GM18498 (cell line): Measurements from ENCODE around the gene ITGAD.

Experiments used
- ATAC-seq: cut with Tn5 transposase; IDR thresholded peaks from one replicate; pipeline ENCODE4 v1.9.1; 2021; ENCODE audit warnings: mild to moderate bottlenecking, moderate library complexity; ENCODE audit not compliant: unreplicated experiment

The ITGAD gene

DNA sequence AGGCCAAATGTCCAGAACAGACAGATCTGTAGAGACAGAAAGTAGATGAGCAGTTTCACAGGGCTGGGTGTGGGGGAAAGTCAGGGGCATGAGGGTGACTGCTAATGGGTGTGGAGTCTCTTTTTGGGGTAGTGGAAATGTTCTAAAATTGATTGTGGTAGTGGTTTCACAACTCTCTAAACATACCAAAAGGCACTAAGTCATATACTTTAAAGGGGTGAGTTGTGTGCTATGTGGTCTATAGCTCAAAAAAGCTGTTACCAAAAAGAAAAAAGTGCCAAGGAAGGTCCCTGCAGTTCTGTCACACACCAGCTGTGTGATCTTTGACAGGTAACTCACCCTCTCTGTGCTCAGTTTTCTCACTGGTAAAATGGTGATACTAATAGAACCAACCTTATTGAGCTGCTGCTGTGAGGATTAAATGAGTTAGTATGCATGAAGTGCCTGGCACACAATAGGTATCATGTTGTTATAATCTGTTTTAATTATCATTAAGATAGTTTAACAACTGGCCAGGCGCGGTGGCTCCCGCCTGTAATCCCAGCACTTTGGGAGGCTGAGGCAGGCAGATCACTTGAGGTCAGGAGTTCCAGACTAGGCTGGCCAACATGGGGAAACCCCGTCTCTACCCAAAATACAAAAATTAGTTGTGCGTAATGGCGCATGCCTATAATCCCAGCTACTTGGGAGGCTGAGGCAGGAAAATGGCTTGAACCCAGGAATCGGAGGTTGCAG is 27.8 kb upstream of the ITGAD start:
- peak; percentile 84 for ATAC-seq

DNA sequence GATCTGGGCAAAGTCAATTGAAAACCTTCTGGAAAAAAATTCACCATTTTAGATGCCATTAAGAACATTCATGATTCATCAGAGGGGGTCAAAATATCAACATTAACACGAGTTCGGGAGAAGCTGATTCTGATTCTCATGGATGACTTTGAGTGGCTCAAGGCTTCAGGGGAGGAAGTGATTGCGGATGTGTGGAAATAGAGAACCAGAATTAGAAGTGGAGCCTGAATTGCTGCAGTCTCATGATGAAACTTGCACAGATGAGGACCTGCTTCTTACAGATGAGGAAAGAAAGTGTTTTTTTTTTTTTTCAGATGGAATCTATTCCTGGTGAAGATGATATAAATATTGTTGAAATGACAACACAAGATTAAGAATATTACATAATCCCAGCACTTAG is 25.3 kb upstream of the ITGAD start:
- no peak for ATAC-seq

DNA sequence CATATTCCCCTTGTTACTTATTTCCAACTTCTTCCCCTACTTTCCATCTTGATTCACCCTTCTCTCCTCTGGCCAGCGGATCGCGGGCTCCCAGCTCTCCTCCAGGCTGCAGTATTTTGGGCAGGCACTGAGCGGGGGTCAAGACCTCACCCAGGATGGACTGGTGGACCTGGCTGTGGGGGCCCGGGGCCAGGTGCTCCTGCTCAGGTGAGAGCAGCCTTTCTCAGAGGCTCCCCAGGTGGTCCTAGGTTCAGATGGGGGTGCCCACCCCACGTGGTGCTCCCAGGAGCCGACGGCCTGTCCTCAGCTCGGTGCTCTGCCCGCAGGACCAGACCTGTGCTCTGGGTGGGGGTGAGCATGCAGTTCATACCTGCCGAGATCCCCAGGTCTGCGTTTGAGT is 22.1 kb upstream of the ITGAD start:
- ATAC-seq = no peak

DNA sequence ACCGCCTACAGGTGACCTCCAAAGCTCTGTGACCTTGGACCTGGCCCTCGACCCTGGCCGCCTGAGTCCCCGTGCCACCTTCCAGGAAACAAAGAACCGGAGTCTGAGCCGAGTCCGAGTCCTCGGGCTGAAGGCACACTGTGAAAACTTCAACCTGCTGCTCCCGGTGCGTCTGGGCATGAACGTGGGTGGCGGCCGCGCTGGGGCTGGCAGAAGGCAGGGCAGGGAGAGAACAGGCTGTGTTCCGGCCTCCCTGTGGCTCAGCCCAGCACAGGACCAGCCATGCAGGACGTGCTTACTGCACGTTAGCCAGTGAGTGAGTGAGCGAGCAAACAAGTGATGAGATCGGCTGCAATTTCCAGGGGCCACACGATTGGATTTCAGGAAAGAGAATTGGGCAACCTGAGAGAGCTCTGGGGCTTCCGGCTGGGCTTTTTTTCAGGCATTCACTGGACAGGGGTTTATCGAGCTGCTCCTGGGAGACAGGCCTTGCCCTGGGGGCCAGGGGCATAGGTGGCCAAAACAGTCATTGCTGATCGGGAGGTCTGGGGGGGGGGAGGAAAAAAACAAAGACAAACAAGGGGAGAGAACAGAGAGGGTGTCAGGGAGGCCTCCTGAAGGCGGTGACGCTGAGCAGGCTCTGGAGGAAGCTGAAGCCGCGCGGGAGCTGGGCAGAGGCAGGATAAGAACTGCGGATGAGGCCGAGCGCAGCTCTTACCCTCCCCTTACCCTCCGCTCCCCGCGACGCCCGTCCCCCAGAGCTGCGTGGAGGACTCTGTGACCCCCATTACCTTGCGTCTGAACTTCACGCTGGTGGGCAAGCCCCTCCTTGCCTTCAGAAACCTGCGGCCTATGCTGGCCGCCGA is 21.3 kb upstream of the ITGAD start:
- no peak for ATAC-seq

DNA sequence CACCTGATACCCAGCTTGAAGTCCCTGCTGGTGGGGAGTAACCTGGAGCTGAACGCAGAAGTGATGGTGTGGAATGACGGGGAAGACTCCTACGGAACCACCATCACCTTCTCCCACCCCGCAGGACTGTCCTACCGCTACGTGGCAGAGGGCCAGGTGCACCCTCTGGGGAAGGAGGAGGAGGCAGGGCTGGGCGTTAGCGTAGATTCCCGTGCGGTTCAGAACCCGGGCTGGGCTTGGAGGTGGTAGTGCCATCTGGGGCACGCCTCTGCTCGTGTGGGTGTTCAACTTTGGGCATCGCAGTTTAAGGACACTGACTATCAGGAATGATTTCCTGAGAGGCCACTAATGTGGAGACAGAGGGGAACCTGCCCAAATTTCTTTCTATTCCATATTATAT is 19.9 kb upstream of the ITGAD start:
- ATAC-seq = no peak

DNA sequence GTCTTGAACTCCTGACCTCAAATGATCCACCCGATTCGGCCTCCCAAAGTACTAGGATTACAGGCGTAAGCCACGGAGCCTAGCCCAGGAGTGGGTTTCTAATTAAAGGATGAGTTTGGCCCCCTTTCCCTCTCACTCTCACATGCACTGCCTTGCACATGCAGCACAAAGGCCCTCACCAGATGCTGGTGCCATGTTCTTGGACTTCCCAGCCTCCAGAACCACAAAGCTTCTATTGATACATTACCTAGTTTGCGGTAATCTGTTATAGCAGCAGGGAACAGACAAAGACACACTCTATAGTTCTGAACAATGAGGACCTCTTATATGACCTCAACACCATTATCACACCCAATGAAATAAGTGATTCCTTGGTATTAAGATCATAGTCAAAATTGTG is 17.9 kb upstream of the ITGAD start:
- no peak for ATAC-seq

DNA sequence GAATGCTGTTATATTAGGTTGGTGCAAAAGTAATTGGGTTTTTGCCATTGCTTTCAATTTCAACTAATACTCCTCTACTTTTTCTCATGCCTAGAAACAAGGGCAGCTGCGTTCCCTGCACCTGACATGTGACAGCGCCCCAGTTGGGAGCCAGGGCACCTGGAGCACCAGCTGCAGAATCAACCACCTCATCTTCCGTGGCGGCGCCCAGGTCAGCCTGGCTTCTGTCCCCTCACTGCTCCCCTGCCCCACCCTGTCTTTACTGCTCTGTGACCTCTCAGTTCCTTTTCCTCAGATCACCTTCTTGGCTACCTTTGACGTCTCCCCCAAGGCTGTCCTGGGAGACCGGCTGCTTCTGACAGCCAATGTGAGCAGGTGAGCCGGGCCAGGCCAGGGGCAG is 16.4 kb upstream of the ITGAD start:
- no peak for ATAC-seq

DNA sequence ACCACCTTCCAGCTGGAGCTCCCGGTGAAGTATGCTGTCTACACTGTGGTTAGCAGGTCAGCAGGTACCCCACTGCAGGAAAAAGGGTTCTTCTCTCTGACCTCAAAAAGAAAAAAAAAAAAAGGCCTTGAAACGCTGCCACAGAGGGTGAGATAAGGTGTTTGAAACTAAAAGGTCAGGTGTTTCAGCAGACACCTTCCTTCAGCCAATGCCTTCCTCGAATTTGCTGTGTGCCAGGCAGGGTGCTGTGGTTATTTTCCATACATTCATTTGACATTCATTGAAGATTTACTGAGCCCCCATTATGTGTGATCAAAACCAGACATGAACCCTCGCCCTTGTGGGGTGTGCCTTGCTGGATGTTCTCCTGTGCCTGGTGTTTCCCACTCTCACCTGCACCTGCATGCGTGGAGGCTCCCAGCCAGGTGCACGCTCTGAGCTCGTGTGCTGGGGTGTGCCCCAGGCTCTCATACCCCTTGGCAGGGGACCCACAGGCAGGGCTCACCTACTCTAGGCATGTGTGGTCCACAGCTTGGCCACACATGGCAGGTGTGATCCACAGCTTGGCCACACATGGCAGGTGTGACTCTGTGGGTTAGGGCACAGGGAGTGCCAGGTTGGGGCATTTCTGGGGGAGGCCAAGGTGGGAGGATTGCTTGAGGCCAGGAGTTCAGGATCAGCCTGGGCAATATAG is 15.8 kb upstream of the ITGAD start:
- ATAC-seq = no peak

DNA sequence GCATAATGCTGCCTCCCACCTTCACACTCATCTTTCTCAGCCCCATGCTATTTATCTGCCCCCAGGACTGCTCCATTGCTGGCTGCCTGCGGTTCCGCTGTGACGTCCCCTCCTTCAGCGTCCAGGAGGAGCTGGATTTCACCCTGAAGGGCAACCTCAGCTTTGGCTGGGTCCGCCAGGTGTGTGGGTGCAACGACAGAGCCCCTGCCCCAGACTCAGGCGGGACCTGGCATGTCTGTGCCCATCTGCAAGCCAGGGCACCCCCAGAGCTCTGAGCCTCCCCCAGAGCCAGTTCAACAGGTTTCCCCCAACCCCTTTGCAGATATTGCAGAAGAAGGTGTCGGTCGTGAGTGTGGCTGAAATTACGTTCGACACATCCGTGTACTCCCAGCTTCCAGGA is 12.9 kb upstream of the ITGAD start:
- no peak for ATAC-seq

DNA sequence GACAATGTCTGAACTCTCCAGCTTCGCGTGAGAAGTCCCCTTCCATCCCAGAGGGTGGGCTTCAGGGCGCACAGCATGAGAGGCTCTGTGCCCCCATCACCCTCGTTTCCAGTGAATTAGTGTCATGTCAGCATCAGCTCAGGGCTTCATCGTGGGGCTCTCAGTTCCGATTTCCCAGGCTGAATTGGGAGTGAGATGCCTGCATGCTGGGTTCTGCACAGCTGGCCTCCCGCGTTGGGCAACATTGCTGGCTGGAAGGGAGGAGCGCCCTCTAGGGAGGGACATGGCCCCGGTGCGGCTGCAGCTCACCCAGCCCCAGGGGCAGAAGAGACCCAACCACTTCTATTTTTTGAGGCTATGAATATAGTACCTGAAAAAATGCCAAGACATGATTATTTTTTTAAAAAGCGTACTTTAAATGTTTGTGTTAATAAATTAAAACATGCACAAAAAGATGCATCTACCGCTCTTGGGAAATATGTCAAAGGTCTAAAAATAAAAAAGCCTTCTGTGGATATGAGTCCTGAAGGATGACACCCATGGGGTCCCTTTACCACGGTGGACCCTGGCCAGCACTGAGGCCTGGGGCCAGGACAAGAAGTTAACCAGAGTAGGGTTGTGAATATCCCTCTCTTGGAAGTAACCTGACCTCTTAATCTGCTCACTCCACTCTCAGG is 10.5 kb upstream of the ITGAD start:
- peak; percentile 68 for ATAC-seq

DNA sequence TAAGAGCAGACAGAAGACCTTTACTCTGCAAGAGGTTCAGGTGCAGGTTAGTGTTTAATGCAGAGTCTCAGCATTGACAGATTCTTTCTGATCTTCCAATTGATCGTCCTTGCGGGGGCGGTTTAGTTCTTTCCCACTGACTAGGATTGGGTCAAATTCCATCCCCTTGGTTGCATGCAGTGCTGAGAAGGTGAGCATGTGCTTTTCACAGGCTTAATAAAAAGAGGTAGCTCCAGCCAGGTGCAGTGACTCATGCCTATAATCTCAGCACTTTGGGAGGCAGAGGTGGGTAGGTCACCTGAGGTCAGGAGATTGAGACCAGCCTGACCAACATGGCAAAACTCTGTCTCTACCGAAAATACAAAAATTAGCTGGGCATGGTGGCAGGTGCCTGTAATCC is 7.5 kb upstream of the ITGAD start:
- no peak for ATAC-seq

DNA sequence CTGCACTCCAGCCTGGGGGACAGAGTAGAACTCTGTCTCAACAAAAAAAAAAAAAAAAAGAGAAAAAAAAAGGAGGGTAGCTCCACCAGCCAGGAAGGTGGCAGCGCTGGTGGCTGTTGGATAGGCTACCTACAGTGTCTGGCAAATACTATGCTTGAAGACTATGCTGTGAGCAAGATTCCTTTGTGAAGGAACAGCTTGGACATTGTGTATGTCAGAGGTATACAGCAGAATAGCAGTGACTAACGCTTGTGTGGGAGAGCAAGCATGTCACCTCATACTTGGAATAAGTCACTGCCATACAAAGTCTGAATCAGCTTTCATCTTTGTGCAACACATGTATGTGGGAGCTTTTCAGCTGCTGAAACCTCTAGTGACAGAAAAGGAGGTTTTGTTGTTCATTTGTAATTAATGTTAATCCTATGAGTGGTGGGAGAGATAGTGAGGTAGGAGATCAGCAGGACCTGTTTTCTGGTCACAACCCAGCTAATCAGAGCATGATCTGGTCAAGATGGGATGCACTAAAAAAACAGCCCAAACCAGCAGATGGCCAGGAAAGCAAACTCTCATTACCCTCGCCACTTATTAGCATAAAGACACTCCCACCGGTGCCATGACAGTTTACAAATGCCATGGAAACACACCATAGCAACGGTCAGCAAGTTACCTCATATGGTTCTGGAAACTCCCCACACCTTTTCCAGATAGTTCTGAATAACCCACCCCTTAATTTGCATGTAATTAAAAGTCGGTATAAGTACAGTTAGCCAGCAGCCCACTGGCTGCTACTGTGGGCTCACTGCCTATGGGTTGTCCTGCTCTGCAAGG is 6.8 kb upstream of the ITGAD start:
- ATAC-seq = peak; percentile 55

DNA sequence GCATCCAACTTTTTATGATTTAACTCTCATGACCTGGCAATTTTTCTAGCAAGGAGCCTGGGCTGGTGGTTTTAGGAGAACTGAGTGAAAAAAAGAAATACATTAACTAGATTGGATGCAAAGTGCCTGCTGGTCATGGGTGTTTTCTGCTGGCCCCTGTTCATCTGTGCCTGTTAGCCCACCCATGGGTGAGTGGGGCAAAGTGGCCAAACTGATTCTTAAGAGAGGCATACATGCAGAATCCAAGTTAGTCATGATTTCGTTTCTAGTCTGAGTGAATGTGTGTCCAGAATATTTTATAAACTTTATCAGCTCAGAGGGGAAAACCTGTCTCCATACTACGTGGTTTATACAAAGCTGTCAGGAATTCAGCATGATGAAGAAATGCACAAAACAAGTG is 4.6 kb upstream of the ITGAD start:
- no peak for ATAC-seq

DNA sequence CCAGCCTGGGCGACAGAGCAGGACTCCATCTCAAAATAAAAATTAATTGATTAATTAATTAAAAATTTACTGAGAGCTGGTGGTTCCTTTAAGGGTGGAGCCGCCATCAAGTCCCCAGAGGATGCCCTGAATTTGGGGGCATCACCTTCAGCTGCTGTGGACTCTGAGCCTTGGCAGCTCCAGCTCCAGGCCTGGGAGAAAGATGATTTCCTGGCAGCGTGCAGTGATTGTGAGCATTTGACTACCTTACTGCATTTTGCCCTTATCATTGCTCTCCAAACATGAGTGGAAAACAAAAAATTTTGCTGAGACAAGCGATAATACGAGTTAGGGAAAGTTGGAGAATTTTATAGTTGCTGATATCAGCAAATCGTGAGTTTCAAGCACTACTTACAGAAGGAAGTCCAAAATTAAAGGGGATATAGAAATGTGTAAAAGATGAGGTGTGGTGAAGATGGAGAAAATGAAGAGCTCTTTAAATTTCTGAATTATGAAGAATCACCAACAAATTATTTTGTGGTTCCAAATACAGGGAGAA is 2.6 kb upstream of the ITGAD start:
- no peak for ATAC-seq

DNA sequence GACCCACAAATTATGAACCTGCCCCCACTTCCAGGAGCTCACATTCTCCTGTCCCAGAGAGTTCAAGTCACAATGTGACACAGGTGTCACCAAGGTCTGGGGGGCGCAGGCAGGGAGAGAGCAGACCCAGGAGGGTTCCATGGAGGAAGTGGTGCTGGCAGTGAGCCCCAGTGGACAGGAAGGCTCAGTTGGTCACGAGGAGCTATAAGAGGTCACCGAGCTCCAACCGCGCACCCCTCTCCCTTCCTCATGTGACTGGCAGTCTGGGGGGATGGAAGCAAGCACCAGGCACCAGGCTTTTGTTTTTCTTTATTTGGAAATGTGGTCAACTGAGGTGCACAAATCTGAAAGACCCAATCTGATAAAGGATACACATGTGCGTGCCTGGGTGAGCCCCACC is 2.5 kb downstream of the ITGAD start:
- no peak for ATAC-seq

DNA sequence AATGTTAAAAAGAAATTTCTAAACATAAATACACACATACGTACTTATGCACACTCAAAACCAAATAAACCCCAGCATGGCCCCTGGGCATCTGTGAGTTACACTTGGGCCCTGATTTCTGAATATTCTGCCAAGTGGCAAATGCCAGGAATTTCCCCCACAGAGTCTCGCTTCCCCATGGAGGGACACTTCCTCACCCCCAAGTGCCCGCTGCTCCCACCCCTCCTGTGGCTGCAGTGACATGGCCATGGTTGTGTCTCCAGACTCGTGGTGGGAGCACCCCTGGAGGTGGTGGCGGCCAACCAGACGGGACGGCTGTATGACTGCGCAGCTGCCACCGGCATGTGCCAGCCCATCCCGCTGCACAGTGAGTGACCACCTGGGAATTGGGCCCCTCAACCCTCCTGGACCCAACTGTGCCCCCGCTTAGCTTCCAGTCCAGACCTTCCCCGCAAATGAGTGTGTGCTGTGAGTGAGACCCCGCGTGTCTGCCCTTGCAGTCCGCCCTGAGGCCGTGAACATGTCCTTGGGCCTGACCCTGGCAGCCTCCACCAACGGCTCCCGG is 4.0 kb downstream of the ITGAD start:
- no peak for ATAC-seq

DNA sequence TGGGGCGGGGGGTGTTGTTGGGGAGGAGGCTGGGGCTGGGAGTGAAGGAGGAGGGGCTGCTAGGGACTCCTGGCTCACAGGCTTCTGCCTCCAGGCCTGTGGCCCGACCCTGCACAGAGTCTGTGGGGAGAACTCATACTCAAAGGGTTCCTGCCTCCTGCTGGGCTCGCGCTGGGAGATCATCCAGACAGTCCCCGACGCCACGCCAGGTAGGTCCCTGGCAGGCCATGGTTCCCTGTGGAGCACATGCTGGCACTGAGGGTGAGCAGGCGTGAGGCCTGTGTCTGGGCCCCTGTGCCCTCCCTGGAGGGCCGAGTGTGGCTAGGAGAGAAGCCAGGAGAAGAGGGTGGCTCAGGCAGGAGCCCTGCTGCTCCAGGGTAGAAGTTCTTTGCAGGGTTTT is 4.6 kb downstream of the ITGAD start:
- ATAC-seq = no peak

DNA sequence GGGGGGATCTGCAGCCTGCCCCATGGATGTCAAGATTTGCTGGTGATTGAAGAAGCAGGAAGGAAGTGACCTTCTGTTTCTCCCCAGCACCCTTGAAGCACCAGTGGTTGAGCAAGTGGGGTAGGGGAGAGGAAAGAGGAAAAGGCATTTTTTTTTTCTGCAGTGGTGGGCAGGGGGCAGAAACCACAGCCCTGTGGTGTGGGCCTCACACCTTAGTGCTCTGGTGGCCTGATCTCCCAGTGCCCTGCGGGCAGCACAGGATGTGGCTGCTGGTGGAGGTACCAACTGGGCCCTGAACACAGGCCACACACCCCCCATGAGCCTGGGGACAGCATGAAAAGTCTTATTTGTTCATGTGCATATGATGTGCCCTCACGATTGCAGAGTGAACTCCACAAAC is 7.1 kb downstream of the ITGAD start:
- no peak for ATAC-seq

DNA sequence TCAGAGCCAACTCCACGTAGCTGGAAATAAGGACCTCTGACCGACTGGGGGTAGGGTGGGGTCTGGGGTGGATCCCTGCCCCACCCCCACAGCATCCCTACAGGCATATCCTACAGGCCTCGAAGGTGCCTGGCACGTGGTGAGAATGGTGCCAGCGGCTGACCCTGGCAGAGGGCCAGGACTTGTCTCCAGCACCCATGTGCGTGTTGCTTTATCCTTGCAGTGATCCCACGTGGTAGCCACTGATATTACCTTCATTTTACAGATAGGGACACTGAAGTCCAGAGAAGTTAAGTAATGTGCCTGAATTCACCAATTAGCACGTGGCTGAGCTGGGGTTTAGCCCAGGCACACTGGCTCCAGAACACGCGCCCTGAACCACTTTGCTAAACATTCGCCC is 8.3 kb downstream of the ITGAD start:
- no peak for ATAC-seq

DNA sequence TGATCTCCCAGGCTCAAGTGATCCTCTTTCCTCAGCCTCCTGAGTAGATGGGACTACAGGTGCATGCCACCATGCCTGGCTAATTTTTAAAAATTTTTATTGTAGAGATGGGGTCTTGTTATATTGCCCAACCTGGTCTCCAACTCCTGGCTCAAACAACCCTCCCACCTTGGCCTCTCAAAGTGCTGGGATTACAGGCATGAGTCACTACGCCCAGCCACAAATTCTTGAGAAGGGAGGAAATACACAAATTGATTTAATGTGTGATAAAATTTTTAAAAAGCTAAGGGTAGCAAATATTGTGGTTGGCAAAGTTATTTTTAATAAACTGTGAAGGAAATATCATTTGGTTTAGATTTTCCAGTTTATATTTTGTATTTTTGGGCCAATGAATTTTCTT is 9.6 kb downstream of the ITGAD start:
- no peak for ATAC-seq
